Testis (tissue), 3 donors: ENCODE data around the gene TTL. TPM values are rescaled to one million over a fixed set of nuclear protein-coding genes. Genes with fewer than 3 reads are reported as not detected.
A peak's percentile ranks its signal among the peaks of the same experiment; 100 is the strongest.

Source experiments
- DNase-seq: peaks from one replicate; pipeline ENCODE4 v3.0.0-alpha.2; 2019
- H3K27ac ChIP-seq, 2 donors: fragments of 200-600 bp; sonication (generic); one replicate each; pipeline ENCODE4 v1.5.1; 2019
- H3K27me3 ChIP-seq: fragments of 200-600 bp; sonication (generic); one replicate; pipeline ENCODE4 v1.5.1; 2019
- H3K36me3 ChIP-seq: fragments of 200-600 bp; sonication (generic); one replicate; pipeline ENCODE4 v1.5.1; 2017; ENCODE audit warnings: low read depth; ENCODE audit errors: missing control alignments
- H3K4me1 ChIP-seq: fragments of 200-600 bp; sonication (generic); one replicate; pipeline ENCODE4 v1.5.1; 2019
- H3K4me3 ChIP-seq, 2 donors: fragments of 200-600 bp; sonication (generic); one replicate each; pipeline ENCODE4 v1.5.1; 2017 to 2019
- H3K9me3 ChIP-seq: fragments of 200-600 bp; sonication (generic); one replicate; pipeline ENCODE4 v1.5.1; 2017
- CTCF ChIP-seq, 3 experiments: fragments of 450-650 bp in 2 of 3; fragments of 200-600 bp in 1 of 3; sonication (generic) in 1 of 3; IDR thresholded peaks; one replicate each; pipeline ENCODE4 v1.5.1; 2016 to 2019; ENCODE audit warnings: antibody characterized with exemption in 3 of 3, mild to moderate bottlenecking in 2 of 3, moderate library complexity in 1 of 3
- POLR2A ChIP-seq: fragments of 450-650 bp; IDR thresholded peaks from one replicate; pipeline ENCODE4 v1.6.1; 2017; ENCODE audit warnings: antibody characterized with exemption, mild to moderate bottlenecking, moderate library complexity
- WGBS, 2 donors: methylation state at CpG; one replicate each; pipeline ENCODE4 v1.1.5; 2018; 5-methylcytosine and 5-hydroxymethylcytosine counted together
- intact Hi-C: fragments of 100-400 bp; cut with DNase I; formaldehyde crosslinking; loops from one replicate; pipeline ENCODE4 v1.15.1; 2023; ENCODE audit warnings: low total_unique reads
- polyA plus RNA-seq: library from polyadenylated mRNA; stranded (reverse); fragments of 350-450 nt; fragmentation: Illumina TruSeq; extraction: RNeasy Lipid Tissue Mini Kit (QIAGEN cat#74804); gene quantifications from one replicate; pipeline ENCODE4 v1.2.3, GENCODE V29; 2014; ENCODE audit warnings: low read depth, low replicate concordance; ENCODE audit not compliant: insufficient read depth
- total RNA-seq, 2 donors: library from RNA; depleted of rRNA; stranded (reverse); fragments of >200 nt; gene quantifications; one replicate each; pipeline ENCODE4 v1.2.3, GENCODE V29; 2016

The TTL gene
- total and polyA plus RNA-seq, 3 donors from 2014 or later, result 11.4 to 14.3 (median 12.2) TPM

- peak overlapping the region; percentile 75 to 86 for H3K4me3 ChIP-seq
- H3K27ac ChIP-seq, result peak overlapping the region; percentile 86 to 87
- intact Hi-C loops, result no loop called here
- H3K4me1 ChIP-seq, result peaks cover 7% of the 10 kb centered on the region
- H3K27me3 ChIP-seq, result no peaks in the 10 kb centered on the region
- H3K9me3 ChIP-seq, result no peaks in the 10 kb centered on the region
- WGBS, 2 donors, result 0 to 1% methylated on average over 17 to 19 of the region's 19 CpGs
- TF ChIP-seq CTCF (IDR thresholded peaks at IDR 0.05) (peak; percentile 50 to 57 (median 51)), POLR2A (no peak)
- DNase-seq, result peak; percentile 86
- H3K36me3 ChIP-seq, result no peaks in the 10 kb centered on the region
Observed at GRCh38 chr2:112481050-112481527, 867 bp upstream of the TTL start.

DNA sequence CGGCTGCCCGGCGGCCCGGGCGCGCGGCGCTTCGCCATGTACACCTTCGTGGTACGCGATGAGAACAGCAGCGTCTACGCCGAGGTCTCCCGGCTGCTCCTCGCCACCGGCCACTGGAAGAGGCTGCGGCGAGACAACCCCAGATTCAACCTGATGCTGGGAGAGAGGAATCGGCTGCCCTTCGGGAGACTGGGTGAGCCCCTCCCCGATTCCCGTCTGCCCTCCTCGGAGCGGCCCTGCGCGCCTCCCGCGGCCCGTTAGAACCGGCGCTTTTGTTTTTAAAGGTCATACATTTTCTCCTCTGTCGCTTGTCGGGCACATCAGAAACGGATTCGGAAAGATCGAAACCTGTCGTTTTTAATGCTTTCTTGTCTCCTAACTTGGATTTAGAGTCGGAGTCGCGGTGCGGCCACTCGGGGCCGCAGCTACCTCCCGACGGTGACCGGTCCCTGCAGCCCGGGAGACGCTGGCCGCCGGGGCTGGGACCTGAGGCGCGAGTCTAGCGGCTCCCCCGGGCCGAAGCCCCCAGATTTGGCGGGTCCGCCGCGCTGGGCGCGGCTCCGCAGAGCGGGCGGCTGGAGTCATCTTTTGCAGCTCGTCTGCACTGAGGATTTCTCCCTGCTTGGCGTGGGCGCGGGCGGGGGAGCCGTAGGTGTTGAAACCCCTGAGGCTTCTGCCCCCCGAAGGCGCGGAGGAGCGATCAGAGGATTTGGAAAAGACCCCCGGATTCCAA is 519 bp downstream of the TTL start:
- WGBS, 2 donors, result 0 to 1% methylated on average over 39 to 57 of the region's 77 CpGs
- Histone ChIP-seq H3K36me3 (no peaks in the 10 kb centered on the region), H3K27ac (peak overlapping the region; percentile 86 to 87), H3K4me1 (peaks cover 7% of the 10 kb centered on the region), H3K4me3 (peak overlapping the region; percentile 71 to 90), H3K9me3 (no peaks in the 10 kb centered on the region), H3K27me3 (no peaks in the 10 kb centered on the region)
- intact Hi-C loops, result no loop called here
- TF ChIP-seq CTCF (IDR thresholded peaks at IDR 0.05) (no peak), POLR2A (no peak)
- peak; percentile 33 for DNase-seq

GRCh38 chr2:112483042-112483473 is 1.1 kb downstream of the TTL start:
- Histone ChIP-seq H3K4me1 (peaks cover 7% of the 10 kb centered on the region), H3K27ac (peak overlapping the region; percentile 86 to 87), H3K4me3 (peak overlapping the region; percentile 71 to 90), H3K27me3 (no peaks in the 10 kb centered on the region), H3K9me3 (no peaks in the 10 kb centered on the region), H3K36me3 (no peaks in the 10 kb centered on the region)
- intact Hi-C loops, result no loop called here
- peak; percentile 25 for DNase-seq
- WGBS, 2 donors, result 8 to 11% methylated on average over 10 of the region's 10 CpGs
- TF ChIP-seq CTCF (IDR thresholded peaks at IDR 0.05) (no peak), POLR2A (no peak)

GRCh38 chr2:112483831-112484230 is 1.9 kb downstream of the TTL start:
- Histone ChIP-seq H3K4me3 (no peak overlapping the region), H3K27ac (no peak overlapping the region)

More at GRCh38 chr2:112483831-112484230, 1.9 kb downstream of the TTL start:
- intact Hi-C loops, result no loop called here
- H3K9me3 ChIP-seq, result no peaks in the 10 kb centered on the region
- no peaks in the 10 kb centered on the region for H3K27me3 ChIP-seq
- no peak for TF ChIP-seq POLR2A
- TF ChIP-seq CTCF (IDR thresholded peaks at IDR 0.05), result no peak
- H3K36me3 ChIP-seq, result no peaks in the 10 kb centered on the region
- peaks cover 7% of the 10 kb centered on the region for H3K4me1 ChIP-seq
- WGBS, 2 donors, result 59 to 76% methylated on average over 3 of the region's 3 CpGs
- DNase-seq, result no peak
